GM12878 (cell line): ENCODE data around the gene HOGA1. TPM values are rescaled to one million over a fixed set of nuclear protein-coding genes. Genes with fewer than 3 reads are reported as not detected.
"Not testable (repeated sequence)": the region's sequence is repeated elsewhere in the genome, so short reads cannot be mapped to it uniquely, and the experiment has no call there.

ENCODE experiments used
- ATAC-seq: fragments of 200-7000 bp; cut with Tn5 transposase; 3 replicates; pipeline ENCODE4 v1.9.1; 2020; ENCODE audit warnings: mild to moderate bottlenecking, moderate library complexity
- BruUV-seq: library from RNA; stranded (reverse); fragments of 400-500 nt; replicated peaks from 2 replicates; lab custom pipeline; 2021; lab: Mats Ljungman, UMichigan
- CTCF ChIA-PET: fragments of 300-600 bp; sonication (Branson Sonifier 250); formaldehyde crosslinking; extraction: SDS; loops from one replicate; lab custom pipeline; 2021; ENCODE audit warnings: inconsistent platforms; lab: Yijun Ruan, JAX
- POLR2A ChIA-PET: fragments of 350-600 bp; formaldehyde crosslinking; extraction: SDS; loops from one replicate; lab custom pipeline; 2021; ENCODE audit warnings: inconsistent platforms; lab: Charles Lee
- RAD21 ChIA-PET: fragments of 300-600 bp; sonication (Branson Sonifier 250); formaldehyde crosslinking; loops from one replicate; lab custom pipeline; 2023; ENCODE audit warnings: antibody characterized with exemption; ENCODE audit not compliant: unreplicated experiment; lab: Charles Lee
- SMC1A ChIA-PET: fragments of 300-600 bp; sonication (Branson Sonifier 250); formaldehyde crosslinking; loops from one replicate; lab custom pipeline; 2023; ENCODE audit not compliant: unreplicated experiment, uncharacterized antibody; lab: Charles Lee
- DNase-seq: peaks from one replicate; pipeline ENCODE4 v3.0.0-alpha.2; 2011; ENCODE audit warnings: low read depth, low spot score
- FAIRE-seq: peaks from 3 replicates; lab custom pipeline; 2011; peaks lifted over from hg19 to GRCh38; lab: Jason Lieb, UNC
- H2AFZ ChIP-seq: 2 replicates; pipeline ENCODE4 v1.6.0; 2011; ENCODE audit warnings: low read depth, low read length, control low read depth; ENCODE audit not compliant: control insufficient read depth
- H3K27ac ChIP-seq: 2 replicates; pipeline ENCODE4 v1.5.1; 2011; ENCODE audit warnings: control low read depth; ENCODE audit not compliant: control insufficient read depth, insufficient read depth
- H3K27me3 ChIP-seq, 2 experiments: replicated peaks in 1 of 2; 2 replicates each; pipeline versions ENCODE4 v1.6.0 to v1.6.1; 2011; ENCODE audit warnings: low read length in 1 of 2; ENCODE audit not compliant: control insufficient read depth in 2 of 2, insufficient read depth in 2 of 2
- H3K36me3 ChIP-seq, 2 experiments: 2 replicates each; pipeline ENCODE4 v1.5.1; 2011; ENCODE audit warnings: low read length in 1 of 2; ENCODE audit not compliant: control insufficient read depth in 2 of 2, insufficient read depth in 2 of 2
- H3K4me1 ChIP-seq: 2 replicates; pipeline ENCODE4 v1.6.1; 2011; ENCODE audit warnings: mild to moderate bottlenecking, low read length, moderate library complexity, mixed read lengths; ENCODE audit not compliant: control insufficient read depth, insufficient read depth
- H3K4me2 ChIP-seq: 2 replicates; pipeline ENCODE4 v1.6.0; 2011; ENCODE audit warnings: control low read depth; ENCODE audit not compliant: control insufficient read depth, insufficient read depth
- H3K4me3 ChIP-seq: fragments of 200-600 bp; sonication (generic); 2 replicates; pipeline ENCODE4 v1.5.1; 2016
- H3K79me2 ChIP-seq: 2 replicates; pipeline ENCODE4 v1.6.0; 2011; ENCODE audit warnings: low read length; ENCODE audit not compliant: control insufficient read depth, insufficient read depth
- H3K9ac ChIP-seq: 2 replicates; pipeline ENCODE4 v1.8.0; 2011; ENCODE audit warnings: low read length, control low read depth, mixed read lengths; ENCODE audit not compliant: control insufficient read depth, insufficient read depth
- H3K9me3 ChIP-seq: replicated peaks from 3 replicates; pipeline ENCODE4 v1.5.1; 2011; ENCODE audit warnings: mild to moderate bottlenecking, low read length; ENCODE audit not compliant: control insufficient read depth, insufficient read depth
- H4K20me1 ChIP-seq: 2 replicates; pipeline ENCODE4 v1.6.0; 2011; ENCODE audit not compliant: control insufficient read depth, insufficient read depth
- NFYA ChIP-seq: IDR thresholded peaks from 2 replicates; pipeline ENCODE4 v1.6.1; 2011; ENCODE audit warnings: low read depth, mild to moderate bottlenecking, low read length, improper control_type of control experiment, borderline replicate concordance
- WGBS: methylation state at CpG from one replicate; pipeline ENCODE4 v1.1.6; 2016; ENCODE audit warnings: low lambda C conversion rate; ENCODE audit not compliant: insufficient replicate concordance, insufficient coverage; ENCODE audit errors: missing lambda C conversion rate; 5-methylcytosine and 5-hydroxymethylcytosine counted together
- in situ Hi-C: fragments of 300-500 bp; cut with MboI; formaldehyde crosslinking; loops from 9 replicates; pipeline ENCODE4 v1.14.3; 2018; ENCODE audit warnings: mixed read lengths
- intact Hi-C: fragments of 100-400 bp; cut with micrococcal nuclease; formaldehyde crosslinking; loops from one replicate; pipeline ENCODE4 v1.14.2; 2022; ENCODE audit not compliant: unreplicated experiment
- polyA plus RNA-seq, 11 experiments: library from polyadenylated mRNA; depleted of rRNA in 4 of 11; unstranded in 6 of 11; stranded (reverse) in 5 of 11; fragments of >200 nt; fragmentation: Nextera tagmentation in 4 of 11; fragmentation: Illumina TruSeq in 1 of 11; extraction: Ambion mirVana in 4 of 11; extraction: Trizol in 1 of 11; gene quantifications; 1 replicate in 1 of 11; 2 replicates in 10 of 11; pipeline versions ENCODE4 v1.2.1 to v1.2.3, GENCODE V29; 2011 to 2016; ENCODE audit warnings: inconsistent platforms in 2 of 11, missing spikeins in 2 of 11, low read depth in 1 of 11
- total RNA-seq, 4 experiments: library from RNA; depleted of rRNA in 3 of 4; stranded (reverse); fragments of >200 nt in 3 of 4; fragmentation: Illumina TruSeq in 1 of 4; extraction: Trizol in 1 of 4; gene quantifications; 2 replicates each; pipeline versions ENCODE4 v1.2.1 to v1.2.3, GENCODE V29; 2013 to 2021
- TF ChIP-seq, protein P1 (sequence below): fragments of 450-650 bp; IDR thresholded peaks from 2 replicates; pipeline ENCODE4 v1.6.1; 2017; ENCODE audit warnings: mild to moderate bottlenecking, moderate library complexity

Gene HOGA1
- total and polyA plus RNA-seq, 10 of the 15 experiments (the other 5 are each of a cell fraction or from before 2014, with no cell fraction given), result 0.01 to 0.19 (median 0.06) TPM; not detected in 6

DNA sequence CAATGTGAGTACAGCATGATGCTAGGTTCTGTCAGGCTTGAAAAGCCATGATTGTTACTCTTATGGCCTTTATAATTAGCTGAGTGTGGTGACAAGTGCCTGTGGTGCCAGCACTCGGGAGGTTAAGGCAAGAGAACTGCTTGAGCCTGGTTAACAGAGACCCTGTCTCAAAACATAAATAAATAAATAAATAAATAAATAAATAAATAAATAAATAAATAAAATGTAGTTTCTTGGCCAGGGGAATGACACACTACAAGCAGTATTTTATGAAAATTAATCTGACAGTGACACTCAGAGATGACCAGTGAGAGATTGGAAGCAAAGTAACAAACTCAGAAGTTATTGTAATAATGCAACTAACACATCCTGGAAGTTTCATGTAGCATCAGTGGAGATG lies 51.4 kb downstream of the HOGA1 start (continued):
- TF ChIP-seq, protein P1, sequence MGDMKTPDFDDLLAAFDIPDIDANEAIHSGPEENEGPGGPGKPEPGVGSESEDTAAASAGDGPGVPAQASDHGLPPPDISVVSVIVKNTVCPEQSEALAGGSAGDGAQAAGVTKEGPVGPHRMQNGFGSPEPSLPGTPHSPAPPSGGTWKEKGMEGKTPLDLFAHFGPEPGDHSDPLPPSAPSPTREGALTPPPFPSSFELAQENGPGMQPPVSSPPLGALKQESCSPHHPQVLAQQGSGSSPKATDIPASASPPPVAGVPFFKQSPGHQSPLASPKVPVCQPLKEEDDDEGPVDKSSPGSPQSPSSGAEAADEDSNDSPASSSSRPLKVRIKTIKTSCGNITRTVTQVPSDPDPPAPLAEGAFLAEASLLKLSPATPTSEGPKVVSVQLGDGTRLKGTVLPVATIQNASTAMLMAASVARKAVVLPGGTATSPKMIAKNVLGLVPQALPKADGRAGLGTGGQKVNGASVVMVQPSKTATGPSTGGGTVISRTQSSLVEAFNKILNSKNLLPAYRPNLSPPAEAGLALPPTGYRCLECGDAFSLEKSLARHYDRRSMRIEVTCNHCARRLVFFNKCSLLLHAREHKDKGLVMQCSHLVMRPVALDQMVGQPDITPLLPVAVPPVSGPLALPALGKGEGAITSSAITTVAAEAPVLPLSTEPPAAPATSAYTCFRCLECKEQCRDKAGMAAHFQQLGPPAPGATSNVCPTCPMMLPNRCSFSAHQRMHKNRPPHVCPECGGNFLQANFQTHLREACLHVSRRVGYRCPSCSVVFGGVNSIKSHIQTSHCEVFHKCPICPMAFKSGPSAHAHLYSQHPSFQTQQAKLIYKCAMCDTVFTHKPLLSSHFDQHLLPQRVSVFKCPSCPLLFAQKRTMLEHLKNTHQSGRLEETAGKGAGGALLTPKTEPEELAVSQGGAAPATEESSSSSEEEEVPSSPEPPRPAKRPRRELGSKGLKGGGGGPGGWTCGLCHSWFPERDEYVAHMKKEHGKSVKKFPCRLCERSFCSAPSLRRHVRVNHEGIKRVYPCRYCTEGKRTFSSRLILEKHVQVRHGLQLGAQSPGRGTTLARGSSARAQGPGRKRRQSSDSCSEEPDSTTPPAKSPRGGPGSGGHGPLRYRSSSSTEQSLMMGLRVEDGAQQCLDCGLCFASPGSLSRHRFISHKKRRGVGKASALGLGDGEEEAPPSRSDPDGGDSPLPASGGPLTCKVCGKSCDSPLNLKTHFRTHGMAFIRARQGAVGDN, result no peak
- TF ChIP-seq NFYA, result no peak

DNA sequence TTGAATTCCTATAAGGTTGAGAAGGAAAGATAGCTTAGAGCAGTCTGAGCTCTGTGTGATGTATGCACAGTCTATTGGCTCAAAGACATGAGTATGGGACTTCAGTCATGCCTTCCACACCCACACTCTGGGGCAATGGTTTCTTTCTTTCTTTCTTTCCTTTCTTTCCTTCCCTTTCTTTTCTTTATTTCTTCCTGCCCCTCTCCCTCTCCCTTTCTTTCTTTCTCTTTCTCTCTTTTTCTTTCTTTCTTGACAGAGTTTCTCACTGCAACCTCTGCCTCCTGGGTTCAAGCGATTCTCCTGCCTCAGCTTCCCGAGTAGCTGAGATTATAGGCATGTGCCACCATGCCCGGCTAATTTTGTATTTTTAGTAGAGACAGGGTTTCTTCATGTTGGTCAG lies 54.9 kb downstream of the HOGA1 start:
- ATAC-seq, H3K36me3 ChIP-seq, BruUV-seq, H4K20me1 ChIP-seq, H3K4me2 ChIP-seq, H3K27ac ChIP-seq, DNase-seq, H3K9ac ChIP-seq, H3K4me1 ChIP-seq, H3K9me3 ChIP-seq, in situ Hi-C loops, FAIRE-seq, H3K27me3 ChIP-seq, RAD21 ChIA-PET, H2AFZ ChIP-seq, H3K4me3 ChIP-seq, intact Hi-C loops: not testable (repeated sequence)
- WGBS, result 71% methylated on average over 3 of the region's 3 CpGs
- ChIA-PET CTCF (interaction anchor here (0.6 to 1.0 kb wide), 3 partner anchors 9 to 415 kb away, joined by 3 read pairs; no protein-coding TSS in a partner anchor), POLR2A (interaction anchor here (0.6 to 1.0 kb wide), 2 partner anchors 10 to 11 kb away, joined by 3 to 4 read pairs; no protein-coding TSS in a partner anchor), SMC1A (interaction anchor here (0.6 to 1.4 kb wide), 2 partner anchors 10 to 23 kb away, joined by 3 to 4 read pairs; no protein-coding TSS in a partner anchor)
- H3K79me2 ChIP-seq, result peaks cover 15% of the 10 kb centered on the region
